DMS79 (cell line): ENCODE measurements around the gene CD164.
"Not testable (repeated sequence)": the region's sequence is repeated elsewhere in the genome, so short reads cannot be mapped to it uniquely, and the experiment has no call there.

Source experiments
- DNase-seq: peaks from one replicate; lab custom pipeline; 2025; lab: John Stamatoyannopoulos, UW

Gene CD164

DNA sequence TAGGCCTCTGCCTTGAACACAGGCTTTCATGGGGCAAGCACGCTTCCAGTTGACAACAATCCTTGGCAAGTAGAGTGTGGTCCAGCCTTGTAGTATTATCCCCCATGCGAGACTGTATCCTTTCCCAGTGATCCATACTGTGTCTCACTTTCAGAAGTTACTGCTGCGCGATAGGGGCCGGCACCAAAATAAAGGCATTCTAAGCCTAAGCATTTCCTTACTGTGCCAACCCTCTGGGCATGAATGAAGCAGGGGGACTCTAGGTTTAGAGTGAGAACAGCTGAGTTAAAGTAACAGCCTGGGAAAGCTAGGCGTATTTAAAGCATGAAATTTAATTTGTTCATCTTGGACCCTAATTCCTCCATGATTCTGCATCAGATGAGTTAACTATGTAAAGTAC is 39.4 kb downstream of the CD164 start:
- no peak for DNase-seq

DNA sequence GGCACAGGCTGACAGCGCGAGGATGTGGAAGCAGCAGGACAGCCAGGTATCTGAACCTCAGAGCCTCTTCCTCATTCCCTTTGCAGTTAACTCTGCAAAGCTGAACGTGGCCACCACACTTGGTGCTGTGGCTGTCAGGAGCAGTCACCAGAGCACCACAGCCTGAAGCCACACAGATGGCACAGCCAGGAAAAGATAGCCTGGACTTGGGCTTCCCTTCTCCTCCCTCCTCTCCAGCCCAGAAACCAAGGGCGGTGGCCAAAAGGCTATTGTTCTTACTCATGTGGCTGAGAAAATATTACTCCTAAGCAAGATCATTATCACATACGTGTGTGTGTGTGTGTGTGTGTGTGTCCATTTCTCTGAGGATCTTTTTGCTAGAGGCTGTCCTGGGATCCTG is 39.8 kb downstream of the CD164 start:
- DNase-seq = no peak

DNA sequence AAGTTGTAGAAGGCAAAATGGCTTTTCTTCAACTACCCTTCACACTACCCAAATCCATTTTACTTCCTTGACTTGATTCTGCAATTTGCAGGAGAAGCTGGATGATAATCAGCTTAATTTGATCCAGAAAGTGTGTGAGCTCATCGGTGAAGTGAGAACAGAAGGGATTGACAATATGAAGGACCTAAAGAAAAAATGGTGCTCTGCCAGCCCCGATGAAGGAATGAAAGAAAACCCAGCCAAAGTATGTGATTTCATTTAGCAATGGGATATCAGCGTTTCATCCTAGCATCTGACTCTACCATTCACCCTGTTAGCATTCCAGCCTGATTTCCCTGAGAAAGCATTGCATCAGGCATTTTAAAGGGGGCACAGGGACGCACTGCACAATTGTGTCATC is 41.5 kb downstream of the CD164 start:
- no peak for DNase-seq

DNA sequence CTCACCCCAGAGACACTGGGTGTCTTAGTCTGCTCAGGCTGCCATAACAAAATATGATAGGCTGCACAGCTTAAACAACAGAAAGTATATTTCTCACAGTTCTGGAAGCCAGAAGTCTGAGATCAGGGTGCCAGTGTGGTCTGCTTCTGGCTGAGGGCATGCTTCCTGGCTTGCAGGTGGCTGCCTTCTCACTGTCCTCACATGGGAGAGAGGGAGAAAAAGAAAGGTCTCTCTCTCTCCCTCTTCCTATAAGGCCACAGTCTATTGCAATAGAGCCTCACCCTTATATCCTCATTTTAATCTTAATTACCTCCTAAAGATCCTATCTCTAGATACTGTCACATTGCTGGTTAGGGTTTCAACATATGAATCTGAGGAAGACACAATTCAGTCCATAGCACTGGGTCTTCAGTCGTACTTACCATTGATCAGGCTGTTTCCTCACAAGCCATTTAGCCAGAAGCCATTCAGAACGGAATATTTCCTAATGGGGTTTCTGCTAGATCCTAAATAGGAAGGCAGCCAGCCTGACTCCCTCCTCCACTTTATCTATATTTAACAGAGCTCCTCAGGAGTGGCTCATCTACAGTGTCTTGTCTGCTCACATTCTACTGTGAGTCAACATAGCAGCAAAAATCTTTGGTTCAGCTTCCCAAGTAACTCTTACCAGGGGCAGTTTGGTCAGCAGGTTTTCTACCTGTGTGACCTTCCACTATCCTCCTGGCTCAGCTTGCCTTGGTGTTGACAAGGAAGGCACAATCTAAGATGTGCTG is 42.2 kb downstream of the CD164 start:
- no peak for DNase-seq

DNA sequence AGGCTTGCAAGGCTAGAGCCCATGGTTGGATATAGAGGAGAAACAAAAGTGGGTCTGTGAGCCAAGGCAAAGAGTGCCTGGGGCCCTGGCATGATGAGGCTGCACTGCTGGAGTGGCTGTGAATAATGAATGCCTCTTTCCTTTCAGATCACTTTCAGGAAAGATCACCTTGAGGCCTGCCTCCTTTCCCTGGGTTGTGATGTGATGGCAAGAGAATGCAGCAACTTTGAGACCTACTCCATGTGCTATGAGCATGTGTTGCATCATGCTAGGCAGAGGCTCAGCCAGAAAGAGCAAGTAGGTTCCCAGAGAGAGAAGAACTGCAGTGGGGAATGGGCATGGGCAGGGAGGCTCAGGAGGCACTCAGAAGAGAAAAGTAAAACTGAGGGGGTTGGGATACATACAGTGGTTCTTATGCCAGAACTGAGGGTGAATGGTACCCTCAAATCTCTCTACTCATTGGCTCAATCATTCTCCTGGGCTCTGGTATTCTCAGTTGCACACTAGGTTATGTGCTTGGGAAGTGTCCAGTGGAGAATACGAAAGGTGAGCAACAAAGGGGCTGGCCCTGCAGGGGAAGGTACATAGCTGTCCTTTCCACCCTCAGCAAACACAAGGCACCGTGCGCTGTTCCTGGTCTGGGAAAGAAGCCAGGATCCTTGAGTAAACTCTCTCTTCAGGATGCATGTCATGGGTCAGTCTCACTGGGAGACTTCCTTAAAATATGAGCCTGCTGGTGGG is 45.9 kb downstream of the CD164 start:
- DNase-seq = no peak

DNA sequence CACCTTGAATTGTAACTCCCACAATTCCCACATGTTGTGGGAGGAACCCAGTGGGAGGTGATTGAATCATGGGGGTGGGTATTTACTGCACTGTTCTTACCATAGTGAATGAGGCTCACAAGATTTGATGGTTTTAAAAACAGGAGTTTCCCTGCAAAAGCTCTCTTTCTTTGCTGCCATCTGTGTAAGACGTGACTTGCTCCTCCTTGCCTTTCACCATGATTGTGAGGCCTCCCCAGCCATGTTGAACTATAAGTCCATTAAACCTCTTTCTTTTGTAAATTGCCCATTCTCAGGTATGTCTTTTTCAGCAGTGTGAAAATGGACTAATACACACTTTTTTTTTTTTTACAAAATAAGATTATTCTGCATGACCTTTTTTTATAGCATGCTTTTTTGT is 48.4 kb downstream of the CD164 start:
- DNase-seq = not testable (repeated sequence)

DNA sequence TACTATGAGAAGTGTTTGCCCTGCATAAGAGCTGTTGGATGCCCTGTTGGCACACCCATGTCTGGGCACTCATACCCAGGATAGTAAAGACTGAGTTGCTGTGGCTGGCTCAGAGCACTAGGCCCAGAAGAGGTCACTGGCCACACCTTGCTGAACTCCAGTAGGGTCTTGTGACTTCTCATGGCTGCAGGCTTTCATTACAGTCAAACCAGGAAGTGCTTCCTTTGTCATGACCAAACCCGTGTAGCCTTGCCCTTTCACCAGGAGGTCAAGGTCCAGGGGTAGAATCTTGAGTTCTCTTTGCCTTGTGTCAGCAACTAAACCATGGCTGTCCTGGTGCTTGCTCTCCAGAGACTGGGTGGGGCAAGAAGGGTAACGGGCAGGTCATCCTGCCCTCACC is 49.5 kb downstream of the CD164 start:
- no peak for DNase-seq

DNA sequence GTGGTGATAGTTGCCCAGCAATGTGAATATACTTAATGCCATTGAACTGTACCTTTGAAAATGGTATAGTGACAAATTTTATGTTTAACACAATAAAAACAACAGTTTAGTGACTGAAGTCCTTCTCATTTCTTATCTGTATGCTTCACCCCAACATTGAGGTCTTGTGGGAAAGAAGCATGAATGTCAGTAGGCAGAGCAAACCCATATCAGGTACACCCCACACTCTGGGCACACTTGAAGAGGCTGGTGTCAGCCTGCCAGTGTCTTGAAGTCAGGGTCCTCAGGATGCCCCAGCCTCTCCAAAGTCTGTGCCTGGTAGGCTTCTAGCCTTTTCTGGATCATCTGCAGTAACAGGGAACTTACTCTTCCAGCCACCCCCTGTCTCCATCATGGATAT is 51.2 kb downstream of the CD164 start:
- DNase-seq = no peak

DNA sequence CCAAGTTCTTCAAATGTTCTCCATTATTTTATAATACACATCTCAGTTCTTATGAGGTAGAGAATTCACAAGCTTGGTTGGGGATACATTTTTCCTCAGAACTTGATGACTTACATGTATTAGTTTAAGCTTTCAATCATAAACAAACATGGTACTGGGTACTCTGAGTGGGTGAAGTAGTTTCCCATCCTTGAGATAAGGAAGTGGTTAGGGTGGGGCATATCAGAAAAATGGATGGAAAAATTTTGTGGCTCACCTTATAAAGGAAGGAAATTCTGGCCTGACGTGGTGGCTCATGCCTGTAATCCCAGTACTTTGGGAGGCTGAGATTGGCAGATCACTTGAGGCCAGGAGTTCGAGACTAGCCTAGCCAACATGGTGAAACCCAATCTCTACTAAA is 52.0 kb downstream of the CD164 start:
- DNase-seq = no peak

DNA sequence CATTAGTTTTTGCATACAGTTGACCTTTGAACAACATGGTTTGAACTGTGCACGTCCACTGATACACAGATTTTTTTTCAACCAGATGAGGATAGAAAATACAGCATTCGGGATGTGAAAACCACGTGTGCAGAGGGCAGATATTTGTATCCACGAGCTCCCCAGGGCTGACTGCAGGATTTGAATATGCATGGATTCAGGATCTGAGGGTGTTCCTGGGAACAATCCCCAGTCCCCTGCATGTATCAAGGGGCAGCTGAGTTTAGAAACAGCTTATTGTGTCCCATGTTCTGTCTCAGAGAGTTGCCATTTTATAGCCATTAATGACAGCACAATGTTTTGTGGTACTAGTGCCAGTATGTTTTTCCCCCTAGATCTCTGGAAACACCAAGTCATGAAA is 53.6 kb downstream of the CD164 start:
- DNase-seq = no peak

DNA sequence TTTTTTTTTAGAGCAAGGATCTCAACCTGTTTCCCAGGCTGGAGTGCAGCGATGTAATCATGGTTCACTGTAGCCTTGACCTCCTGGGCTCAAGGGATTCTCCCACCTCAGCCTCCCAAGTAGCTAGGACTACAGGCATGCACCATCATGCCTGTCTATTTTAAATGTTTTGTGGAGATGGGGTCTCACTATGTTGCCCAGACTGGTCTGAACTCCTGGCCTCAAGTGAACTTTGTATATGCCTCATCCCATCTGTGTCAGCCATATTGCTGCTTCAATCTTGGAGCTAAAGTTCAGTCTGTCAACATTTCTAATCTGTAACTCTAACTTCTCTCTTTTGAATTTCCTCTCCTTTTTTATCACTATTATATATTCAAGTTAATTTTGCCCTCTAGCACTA is 54.3 kb downstream of the CD164 start:
- DNase-seq = no peak

DNA sequence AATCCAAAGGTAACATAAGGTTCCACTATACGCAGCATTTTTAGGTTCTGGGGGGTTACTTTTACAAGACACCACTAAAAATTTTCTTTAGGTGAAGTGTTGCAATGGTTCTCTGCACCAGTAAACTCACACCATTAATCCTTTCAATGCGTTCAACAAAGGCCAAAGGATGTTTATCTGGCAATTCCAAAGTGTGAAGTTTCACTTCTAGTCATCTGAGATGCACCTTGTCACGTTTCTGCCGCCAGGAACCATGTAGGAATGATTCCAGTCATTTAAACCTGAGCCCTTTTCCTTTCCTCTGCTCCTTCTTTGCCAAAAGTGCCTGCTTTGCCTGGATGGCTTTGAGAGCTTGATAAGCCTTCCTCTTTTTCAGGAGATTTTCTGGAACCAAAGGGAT is 54.8 kb downstream of the CD164 start:
- DNase-seq = no peak

DNA sequence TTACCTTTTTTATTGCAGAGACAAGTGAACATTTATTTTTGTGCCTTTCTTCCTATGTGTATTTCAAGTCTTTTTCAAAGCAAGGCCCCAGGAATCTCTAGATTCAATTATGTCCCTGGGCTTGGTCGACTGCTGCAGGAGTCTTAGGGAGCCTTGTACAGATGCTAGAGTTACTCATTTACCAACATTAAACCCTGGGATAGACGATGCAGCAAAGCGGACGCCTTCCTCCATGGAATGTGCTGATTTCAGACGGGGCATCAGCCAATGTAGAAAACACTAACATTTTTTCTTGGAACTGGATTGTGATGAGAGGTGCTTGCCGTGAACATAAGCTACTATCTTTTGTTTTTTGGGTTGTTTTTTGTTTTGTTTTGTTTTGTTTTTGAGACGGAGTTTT is 55.9 kb downstream of the CD164 start:
- DNase-seq = no peak

DNA sequence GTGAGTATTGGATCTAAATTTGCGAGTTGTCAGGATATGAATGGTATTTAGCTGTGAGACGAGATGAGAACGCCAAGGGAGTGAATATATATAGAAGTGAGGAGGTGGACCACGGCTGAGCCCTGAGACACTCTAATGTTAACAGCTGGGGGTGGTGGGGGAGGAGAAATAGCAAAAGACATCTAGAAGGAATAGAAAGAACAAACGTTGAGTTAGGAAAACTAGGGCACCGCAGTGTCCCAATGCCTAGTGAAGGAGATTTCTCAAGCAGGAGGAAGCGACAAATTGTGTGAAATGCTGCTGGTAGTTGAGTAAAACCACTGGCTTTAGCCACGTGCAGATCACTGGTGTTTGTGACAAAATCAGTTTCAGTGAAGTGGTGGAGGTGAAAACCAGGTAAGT is 56.9 kb downstream of the CD164 start:
- no peak for DNase-seq

DNA sequence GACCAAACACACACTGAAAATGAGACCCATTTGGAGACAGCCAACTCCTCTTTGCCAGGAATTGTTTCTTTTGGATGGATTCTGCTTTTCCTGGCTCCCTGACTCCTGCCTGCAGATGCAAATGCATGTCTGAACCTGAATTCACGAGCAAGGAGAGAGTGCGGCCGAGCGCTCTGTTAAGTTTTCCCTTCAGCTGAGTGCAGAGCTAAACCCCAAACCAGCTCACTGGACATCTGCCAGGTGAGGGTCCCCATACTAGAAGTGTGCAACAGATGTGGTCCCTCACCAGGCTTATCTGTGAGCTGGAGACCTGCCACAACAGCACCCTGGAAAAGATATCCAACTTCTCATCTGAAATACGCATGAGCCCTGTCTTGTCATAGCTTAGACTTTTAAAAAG is 59.0 kb downstream of the CD164 start:
- no peak for DNase-seq

DNA sequence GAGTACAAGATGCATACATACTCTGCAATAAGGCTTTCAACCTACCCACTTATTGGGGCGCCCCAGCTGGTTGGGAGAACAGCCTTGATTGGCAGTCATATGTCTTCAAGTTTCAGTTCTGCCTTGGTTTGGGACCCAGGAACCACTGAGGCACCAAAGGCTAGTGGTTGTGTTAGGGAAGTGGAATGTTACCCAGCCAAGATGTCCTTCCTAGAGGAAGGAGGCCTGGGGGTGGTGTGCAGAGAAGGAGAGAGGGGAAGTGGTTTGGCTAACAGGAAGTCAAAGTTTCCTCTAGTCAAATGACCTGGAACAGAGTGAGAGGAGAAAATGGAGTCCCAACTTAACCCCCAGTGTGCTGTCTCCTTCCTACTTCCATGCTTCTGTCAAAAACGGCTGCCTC is 59.4 kb downstream of the CD164 start:
- no peak for DNase-seq

DNA sequence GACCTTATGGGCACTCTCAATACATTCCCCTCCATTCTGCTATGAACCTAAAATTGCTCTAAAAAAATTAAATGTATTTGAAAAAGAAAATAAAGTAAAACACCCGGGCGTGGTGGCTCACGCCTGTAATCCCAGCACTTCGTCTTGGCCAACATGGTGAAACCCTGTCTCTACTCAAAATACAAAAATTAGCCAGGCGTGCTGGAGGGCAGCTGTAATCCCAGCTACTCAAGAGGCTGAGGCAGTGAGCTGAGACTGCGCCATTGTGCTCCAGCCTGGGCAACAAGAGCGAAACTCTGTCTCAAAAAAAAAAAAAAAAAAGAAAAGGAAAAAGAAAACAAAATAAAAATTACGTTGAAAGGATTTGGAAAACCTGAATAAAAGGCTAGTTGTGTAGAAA is 60.5 kb downstream of the CD164 start:
- DNase-seq = peak; percentile 21

DNA sequence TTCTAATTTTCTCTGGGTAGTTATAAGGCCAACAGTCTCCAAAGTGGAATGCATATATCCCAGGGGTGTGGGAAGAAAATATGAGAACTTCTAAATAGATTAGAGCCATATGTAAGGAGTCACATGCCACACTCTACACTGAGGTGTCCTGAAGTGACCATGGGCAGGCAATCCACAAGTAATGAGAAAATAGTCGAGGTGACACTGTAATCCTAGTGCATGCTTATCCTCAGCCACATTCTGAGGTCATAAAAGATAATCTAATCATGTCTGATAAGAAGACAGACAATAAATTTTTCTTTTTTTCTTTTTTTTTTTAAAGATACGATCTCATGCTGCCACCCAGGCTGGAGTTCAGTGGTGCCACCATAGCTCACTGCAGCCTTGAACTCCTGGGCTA is 62.2 kb downstream of the CD164 start:
- DNase-seq = no peak

DNA sequence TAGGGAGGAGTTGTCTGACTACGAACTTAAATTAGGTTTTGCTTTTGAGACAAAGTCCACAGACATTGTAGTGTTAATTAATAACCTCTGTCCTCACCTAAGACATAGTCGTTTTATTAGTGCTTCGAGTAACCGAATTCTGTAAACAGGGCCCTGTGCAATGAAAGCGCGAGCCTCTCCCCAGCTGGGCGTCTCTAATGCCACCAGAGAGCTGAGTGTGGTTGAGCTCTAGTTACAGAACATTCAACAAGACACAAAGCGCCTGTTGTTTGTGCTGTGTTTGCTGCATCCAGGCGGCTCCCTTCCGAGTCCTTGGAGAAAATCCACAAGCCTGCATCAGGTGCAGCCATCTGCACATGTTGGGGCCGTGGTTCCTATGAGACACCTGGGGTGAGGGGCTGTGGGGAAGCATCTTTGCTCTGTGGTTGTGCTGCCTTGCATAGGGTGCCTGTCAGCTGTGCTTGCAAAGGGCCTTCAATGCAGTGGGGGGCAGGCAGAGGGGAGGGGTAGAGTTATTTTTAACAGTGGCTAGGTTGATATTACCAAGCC is 63.9 kb downstream of the CD164 start:
- no peak for DNase-seq

DNA sequence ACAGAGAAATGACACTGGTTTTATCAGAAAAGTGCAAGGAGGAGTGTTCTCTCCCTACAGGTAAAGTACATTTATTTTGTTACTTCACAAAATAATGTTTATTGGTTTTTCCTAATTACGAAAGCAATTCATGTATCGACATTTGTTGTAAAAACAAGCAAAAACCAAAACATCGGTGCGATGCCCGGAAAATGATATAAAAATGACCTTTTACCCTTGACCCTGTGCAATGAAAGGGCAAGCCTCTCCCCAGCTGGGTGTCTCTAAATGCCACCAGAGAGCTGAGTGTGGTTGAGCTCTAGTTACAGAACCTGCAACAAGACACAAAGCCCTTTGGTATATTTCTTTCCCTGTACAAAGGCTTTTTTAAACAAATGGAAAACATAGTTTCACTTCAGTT is 65.4 kb downstream of the CD164 start:
- DNase-seq = no peak
